Measurements from ENCODE around the gene OR2F2.

The OR2F2 gene

DNA sequence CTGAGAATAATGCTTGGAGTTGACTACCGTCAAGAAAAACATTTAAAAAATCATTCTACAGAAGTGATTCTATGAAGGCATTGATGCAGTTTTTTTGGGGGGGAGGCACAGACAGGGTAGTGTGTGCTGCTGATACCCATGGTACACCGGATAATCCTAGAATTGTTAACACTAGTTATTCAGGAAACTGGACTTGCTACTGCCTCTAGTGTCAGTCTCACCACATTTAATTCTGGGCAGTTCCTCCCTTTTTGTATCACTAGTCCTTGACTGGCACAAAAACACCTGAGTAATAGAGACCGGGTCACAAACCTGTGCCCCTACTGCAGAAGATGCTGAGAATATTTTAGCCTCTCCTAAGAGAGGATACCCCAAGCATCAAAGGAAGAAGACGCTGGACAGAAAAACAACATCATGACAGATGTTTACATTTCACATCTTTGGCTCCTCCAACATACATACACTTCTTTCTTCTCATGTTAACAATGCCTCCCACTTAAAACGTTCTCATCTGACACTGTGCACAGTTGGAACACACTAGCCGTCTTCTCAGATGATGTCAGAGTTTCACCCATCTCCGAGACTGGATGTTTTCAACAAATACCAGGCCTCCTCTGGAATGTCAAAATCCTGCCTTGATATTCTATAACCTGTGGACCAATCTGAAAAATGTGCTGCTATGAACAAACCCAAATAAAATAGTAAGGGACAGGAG, 19.9 kb upstream of the OR2F2 start:
- DNase-seq, result no peak

DNA sequence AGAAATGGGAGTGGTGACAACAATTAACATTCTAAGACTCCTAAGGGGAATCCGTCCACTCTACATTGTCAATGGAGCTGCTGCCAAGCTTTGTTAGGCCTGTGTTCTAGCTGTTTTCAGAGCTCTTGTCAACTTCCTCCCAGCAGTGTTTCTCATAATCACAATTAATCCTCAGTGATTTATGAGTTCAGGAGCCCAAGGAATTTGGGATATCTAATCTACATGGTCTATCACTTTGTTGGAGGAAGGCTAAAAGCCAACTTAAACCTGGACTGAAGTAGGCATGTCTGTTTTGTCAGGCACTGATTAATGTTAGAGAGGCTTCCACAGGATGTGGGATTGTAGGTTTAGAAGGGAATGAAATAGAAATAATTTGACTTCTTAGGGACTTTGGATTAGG, 10.2 kb upstream of the OR2F2 start:
- DNase-seq, result no peak

DNA sequence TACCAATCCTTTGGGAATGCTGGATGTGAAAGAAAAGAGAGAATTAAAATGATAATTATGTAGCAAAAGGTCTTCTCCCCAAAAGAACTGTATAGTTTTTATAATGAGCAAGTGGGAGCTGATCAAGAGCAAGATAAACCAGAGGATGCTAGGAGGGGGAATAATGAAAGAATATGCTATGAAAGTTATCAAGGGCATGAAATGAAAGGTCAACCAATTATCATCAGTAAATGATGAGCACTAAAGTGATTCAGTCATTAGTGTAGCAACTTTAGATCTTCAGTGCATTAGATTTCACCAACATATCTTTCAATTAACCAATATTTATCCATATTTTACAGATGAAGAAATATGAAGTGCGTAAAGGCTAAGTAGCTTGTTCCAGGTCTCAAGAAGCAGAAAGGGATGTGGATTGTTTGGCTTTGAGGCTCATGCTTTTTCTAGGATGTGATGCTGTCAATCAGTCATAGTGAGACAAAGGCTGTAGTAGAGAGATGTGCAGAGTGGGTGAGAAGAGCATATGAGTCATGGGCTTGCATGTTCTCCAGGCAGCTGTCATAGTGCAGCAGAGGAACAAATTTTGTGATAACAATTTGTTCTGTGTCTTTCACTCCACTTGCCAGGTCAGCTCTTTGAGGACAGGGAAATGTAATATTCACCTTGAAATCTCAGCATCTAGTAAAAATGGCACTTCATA, 5.7 kb upstream of the OR2F2 start:
- DNase-seq, result no peak

DNA sequence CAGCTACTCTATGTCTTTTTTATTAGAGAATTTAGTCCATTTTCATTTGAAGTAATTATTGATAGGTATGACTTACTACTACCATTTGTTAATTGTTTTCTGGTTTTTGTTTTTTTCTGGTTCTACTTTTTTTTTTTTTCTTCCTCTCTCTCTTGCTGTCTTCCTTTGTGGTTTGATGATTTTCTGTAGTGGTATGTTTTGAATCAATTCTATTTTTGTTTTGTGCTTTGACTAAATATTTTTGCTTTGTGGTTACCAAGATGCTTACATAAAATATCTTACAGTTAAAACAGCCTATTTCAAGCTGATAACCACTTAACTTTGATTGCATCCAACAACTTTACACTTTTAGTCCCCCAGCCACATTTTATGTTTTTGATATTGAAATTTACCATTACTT, 3.3 kb upstream of the OR2F2 start:
- no peak for DNase-seq

- no peak for DNase-seq
These were observed 1.3 kb downstream of the OR2F2 start for GRCh38 chr7:143936087-143937009.

DNA sequence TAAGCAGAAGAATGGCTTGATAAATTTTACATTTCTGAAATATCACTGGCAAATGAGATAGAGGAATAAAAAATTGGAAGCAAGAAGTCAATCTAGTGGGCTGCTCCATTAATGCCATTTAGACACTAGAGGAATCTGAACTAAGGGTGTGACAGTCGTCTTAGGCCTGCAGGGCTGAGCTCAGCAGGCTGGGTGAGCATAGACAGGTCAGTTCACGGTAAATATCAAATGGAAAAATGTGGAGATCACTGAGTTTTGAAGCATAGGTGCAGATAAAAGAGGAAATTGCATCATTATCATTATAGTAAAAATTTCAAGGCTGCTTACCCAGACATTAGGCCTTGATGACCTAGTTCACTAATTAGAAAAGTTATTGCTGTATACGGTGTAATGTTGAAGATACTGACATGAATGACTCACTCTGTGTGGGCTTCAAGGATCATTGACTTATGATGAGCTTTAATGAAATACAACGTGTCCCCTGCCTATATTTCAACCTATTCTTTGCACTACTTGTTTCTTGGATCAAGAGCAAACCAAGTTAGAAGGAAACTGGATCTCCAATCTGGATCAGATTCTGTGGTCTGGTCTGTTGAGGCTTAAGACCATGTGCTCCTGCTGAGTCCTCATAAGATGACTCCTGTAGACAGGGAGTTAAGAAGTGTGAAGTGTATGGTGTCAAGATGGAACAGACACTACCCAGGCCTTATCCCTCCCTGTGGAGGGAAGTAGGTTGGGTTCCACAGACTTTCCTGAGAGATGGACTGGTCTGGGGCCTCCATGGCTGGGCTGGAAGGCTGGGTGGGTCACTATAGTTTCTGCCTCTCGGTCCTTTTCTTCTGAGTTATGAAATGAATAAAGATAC, 3.6 kb downstream of the OR2F2 start:
- DNase-seq, result no peak

- DNase-seq, result no peak
These were observed 10.4 kb downstream of the OR2F2 start for GRCh38 chr7:143945423-143945822.

- DNase-seq, result no peak
These were observed 12.1 kb downstream of the OR2F2 start for GRCh38 chr7:143947111-143947510.

- DNase-seq, result no peak
These were observed 13.7 kb downstream of the OR2F2 start for GRCh38 chr7:143948733-143949132.

DNA sequence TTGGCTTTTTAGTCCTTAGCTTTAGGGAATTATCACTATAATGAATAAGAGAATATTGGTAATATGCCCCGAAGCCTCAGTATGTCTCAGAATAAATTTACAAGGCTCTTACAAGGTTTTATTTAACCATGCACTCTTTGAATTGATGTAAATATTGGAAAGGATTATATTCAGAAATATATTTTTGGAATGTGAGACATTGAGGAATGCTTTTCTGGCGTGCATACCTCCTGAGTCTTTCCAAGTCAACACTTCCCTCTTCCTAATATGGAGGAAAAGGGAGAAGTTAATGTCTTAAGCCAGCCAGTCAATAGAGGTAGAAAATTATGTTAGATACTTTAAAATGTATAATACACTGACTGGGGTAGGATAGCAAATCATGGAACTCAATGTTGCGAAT, 18.4 kb downstream of the OR2F2 start:
- DNase-seq, result no peak

DNA sequence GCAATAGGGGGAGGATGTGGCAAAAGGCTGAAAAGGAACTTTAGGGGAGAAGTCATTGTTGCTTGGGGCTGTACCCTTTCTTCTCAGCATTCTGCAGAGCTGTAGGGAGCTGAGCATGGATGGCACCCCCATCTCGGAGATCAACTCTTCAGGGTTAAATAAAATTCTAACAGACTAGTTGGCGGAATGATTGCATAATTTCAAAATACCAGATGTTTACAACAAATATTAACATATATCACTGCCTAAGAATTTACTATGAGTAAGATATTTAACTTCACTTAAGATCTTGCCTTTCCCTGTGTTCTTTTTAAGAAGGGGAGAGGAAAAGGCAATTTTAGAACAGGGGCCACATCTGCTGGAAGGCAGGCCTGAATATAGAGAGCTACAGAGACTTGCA, 19.1 kb downstream of the OR2F2 start:
- no peak for DNase-seq

- DNase-seq, result no peak
These were observed 19.5 kb downstream of the OR2F2 start, which contains the start of gene OR2F1 for GRCh38 chr7:143954544-143954943. Gene OR2F1, plus strand, starts transcription at chr7:143954844. Its CDS starts 5,127 bp downstream, at chr7:143959971.

DNA sequence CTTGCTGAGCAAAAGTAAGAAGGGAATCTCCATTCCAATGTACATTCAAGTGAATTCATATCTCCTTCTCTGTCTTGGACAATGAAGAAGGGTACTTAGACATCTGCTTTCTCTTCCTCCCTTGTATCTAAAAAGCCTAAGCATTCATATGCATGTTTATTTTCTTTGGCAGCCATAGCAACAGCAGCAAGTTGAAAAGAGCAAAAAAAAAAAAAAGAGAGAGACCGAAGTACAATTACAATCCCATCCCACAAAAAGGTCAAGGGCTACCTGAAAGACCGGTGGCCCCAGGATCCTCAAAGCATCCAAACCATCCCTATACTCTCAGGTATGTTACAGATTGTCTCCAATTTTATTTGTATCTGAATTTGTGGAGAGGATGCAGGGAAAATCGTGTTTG, 23.7 kb downstream of the OR2F2 start:
- DNase-seq, result no peak

DNA sequence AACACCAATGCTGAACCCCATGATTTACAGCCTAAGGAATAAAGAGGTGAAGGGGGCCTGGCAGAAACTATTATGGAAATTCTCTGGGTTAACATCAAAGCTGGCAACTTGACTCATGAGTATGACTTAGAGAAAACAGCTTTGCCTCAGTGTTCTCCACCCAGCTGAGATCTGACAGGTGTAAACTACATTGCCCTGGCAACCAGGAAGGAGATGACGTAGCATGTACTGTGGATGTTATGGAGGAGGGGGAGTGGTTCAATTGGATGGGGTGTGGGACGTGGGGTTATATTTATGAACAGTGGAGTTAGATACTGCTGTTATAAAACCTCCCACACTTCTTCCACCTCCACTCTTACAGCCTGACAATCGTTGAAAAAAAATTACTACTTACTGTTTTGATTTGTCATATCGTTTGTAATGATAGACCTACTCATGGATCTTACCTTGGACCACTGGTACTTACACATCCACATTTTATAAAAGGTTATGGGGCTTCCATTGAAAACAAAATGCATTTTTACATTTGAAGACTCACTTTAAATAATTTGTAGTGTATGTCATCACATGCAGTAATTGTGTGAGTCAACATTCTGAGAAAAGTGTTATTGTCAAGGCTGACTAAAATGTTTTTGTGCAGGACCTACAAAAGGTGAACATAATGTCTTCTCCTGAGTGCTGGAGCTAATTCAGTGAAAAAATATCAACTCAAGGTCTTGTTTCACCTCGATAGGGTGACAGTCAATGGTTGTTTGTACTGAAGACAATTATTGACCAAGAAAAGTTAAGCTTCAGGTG, 26.0 kb downstream of the OR2F2 start:
- no peak for DNase-seq

- no peak for DNase-seq
These were observed 30.2 kb downstream of the OR2F2 start for GRCh38 chr7:143965280-143965679.

GRCh38 chr7:143967398-143967797, 32.4 kb downstream of the OR2F2 start:
- no peak for DNase-seq

DNA sequence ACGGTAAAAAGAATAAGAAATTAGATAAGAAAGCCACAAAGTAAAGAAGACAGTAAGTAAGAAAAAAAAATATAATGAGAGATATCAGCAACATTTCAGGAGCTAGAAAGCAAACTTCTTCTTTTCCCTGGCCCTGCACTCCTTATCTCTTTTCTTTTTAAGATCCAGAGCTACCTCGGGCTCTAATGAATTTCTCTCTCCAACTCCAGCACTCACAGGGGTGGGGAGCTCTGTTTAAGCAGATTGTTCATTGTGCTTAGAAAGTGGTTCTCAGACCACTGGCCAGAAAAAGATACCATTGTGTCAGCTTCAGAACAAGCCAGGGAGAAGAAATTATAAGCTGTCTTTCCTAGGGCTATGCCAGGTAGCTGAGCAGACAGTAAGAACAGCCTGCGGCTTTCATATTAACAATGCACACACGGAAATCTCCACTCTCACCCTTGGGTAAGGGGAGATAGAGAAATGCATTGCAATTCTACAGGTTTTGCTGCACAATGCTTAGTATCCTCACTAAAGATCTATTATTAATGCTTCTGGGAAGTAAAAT, 38.9 kb downstream of the OR2F2 start:
- DNase-seq, result no peak

GRCh38 chr7:143974459-143974858, 39.4 kb downstream of the OR2F2 start:
- DNase-seq, result no peak

GRCh38 chr7:143975617-143976016, 40.6 kb downstream of the OR2F2 start:
- no peak for DNase-seq

- DNase-seq, result no peak
These were observed 43.6 kb downstream of the OR2F2 start for GRCh38 chr7:143978585-143978984.

GRCh38 chr7:143979359-143979758, 44.3 kb downstream of the OR2F2 start:
- DNase-seq, result no peak
